SH-SY5Y (cell line): Measurements from ENCODE around the gene COG1.

Experiments
- GATA2 ChIP-seq: IDR thresholded peaks from 2 replicates; pipeline ENCODE4 v1.6.1; 2011; ENCODE audit warnings: mild to moderate bottlenecking, low read depth, low read length
- GATA3 ChIP-seq: IDR thresholded peaks from 2 replicates; pipeline ENCODE4 v1.6.1; 2011; ENCODE audit warnings: low read depth, mild to moderate bottlenecking, low read length, moderate library complexity

DNA sequence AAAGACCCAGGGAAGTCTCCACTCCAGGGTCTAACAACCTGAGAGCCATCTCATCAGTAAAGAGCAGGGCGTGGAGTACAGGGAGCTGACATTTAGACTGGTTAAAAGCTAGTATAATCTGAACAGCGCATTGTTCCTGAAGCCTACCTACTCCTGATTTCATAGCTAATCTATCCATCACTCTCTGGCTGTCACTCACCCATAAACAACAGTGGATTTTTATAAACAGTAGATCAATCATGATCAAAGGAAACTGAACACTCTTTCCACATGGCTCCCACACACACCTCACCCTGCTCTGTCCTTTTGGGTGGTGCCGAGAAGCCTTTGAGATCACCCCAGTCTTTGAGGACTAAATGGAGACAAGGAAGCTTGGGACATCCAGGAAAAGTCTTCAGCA is 13.0 kb upstream of the COG1 start:
- TF ChIP-seq GATA3 (no peak), GATA2 (no peak)
